Parathyroid adenoma (tissue), 2 donors: ENCODE measurements around the gene SPG11.
A peak's percentile ranks its signal among the peaks of the same experiment; 100 is the strongest.
"Not testable (repeated sequence)": the region's sequence is repeated elsewhere in the genome, so short reads cannot be mapped to it uniquely, and the experiment has no call there.

Source experiments
- H2AFZ ChIP-seq: fragments of 300-600 bp; sonication (generic); one replicate; pipeline ENCODE4 v1.7.0; 2017; ENCODE audit warnings: antibody characterized with exemption, mild to moderate bottlenecking
- H3K27ac ChIP-seq: fragments of 300-600 bp; sonication (generic); one replicate; pipeline ENCODE4 v1.7.0; 2017
- H3K27me3 ChIP-seq: fragments of 300-600 bp; sonication (generic); one replicate; pipeline ENCODE4 v1.7.0; 2017; ENCODE audit warnings: low read length; ENCODE audit not compliant: control insufficient read depth, insufficient read depth
- H3K36me3 ChIP-seq: fragments of 300-600 bp; sonication (generic); one replicate; pipeline ENCODE4 v1.7.0; 2017; ENCODE audit warnings: low read length; ENCODE audit not compliant: control insufficient read depth, insufficient read depth
- H3K4me1 ChIP-seq: fragments of 300-600 bp; sonication (generic); one replicate; pipeline ENCODE4 v1.7.0; 2017; ENCODE audit warnings: control low read depth
- H3K4me2 ChIP-seq: fragments of 300-600 bp; sonication (generic); one replicate; pipeline ENCODE4 v1.7.0; 2017; ENCODE audit warnings: low read length
- H3K4me3 ChIP-seq: fragments of 300-600 bp; sonication (generic); one replicate; pipeline ENCODE4 v1.7.0; 2017; ENCODE audit warnings: low read depth, low read length
- H3K79me2 ChIP-seq: fragments of 300-600 bp; sonication (generic); one replicate; pipeline ENCODE4 v1.7.0; 2017; ENCODE audit warnings: control low read depth
- H3K9ac ChIP-seq: fragments of 300-600 bp; sonication (generic); one replicate; pipeline ENCODE4 v1.7.0; 2017; ENCODE audit warnings: mild to moderate bottlenecking
- H3K9me3 ChIP-seq: fragments of 300-600 bp; sonication (generic); one replicate; pipeline ENCODE4 v1.7.0; 2017; ENCODE audit warnings: low read length; ENCODE audit not compliant: control insufficient read depth
- TF ChIP-seq, protein P1 (sequence below): fragments of 300-600 bp; sonication (generic); IDR thresholded peaks from one replicate; pipeline ENCODE4 v1.7.0; 2017; ENCODE audit warnings: antibody characterized with exemption, mild to moderate bottlenecking
- donor health status: primary hyperparathyroidism.

SPG11 gene

GRCh38 chr15:44694416-44694815 lies 31.0 kb upstream of the SPG11 start:
- TF ChIP-seq, protein P1, sequence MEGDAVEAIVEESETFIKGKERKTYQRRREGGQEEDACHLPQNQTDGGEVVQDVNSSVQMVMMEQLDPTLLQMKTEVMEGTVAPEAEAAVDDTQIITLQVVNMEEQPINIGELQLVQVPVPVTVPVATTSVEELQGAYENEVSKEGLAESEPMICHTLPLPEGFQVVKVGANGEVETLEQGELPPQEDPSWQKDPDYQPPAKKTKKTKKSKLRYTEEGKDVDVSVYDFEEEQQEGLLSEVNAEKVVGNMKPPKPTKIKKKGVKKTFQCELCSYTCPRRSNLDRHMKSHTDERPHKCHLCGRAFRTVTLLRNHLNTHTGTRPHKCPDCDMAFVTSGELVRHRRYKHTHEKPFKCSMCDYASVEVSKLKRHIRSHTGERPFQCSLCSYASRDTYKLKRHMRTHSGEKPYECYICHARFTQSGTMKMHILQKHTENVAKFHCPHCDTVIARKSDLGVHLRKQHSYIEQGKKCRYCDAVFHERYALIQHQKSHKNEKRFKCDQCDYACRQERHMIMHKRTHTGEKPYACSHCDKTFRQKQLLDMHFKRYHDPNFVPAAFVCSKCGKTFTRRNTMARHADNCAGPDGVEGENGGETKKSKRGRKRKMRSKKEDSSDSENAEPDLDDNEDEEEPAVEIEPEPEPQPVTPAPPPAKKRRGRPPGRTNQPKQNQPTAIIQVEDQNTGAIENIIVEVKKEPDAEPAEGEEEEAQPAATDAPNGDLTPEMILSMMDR, result no peak
- Histone ChIP-seq H3K79me2 (no peaks in the 10 kb centered on the region), H3K9me3 (no peaks in the 10 kb centered on the region), H3K4me1 (no peaks in the 10 kb centered on the region), H2AFZ (no peak overlapping the region), H3K36me3 (no peaks in the 10 kb centered on the region), H3K27ac (no peak overlapping the region), H3K4me2 (no peak overlapping the region), H3K9ac (no peak overlapping the region), H3K27me3 (no peaks in the 10 kb centered on the region), H3K4me3 (no peak overlapping the region)

GRCh38 chr15:44692659-44693058 lies 29.2 kb upstream of the SPG11 start:
- no peak overlapping the region for H3K4me3 ChIP-seq
- H3K4me1 ChIP-seq, result no peaks in the 10 kb centered on the region
- H3K9ac ChIP-seq, result no peak overlapping the region
- H3K27me3 ChIP-seq, result no peaks in the 10 kb centered on the region
- TF ChIP-seq, protein P1, result no peak
- no peak overlapping the region for H3K4me2 ChIP-seq
- H2AFZ ChIP-seq, result no peak overlapping the region
- no peak overlapping the region for H3K27ac ChIP-seq
- H3K36me3 ChIP-seq, result no peaks in the 10 kb centered on the region
- no peaks in the 10 kb centered on the region for H3K79me2 ChIP-seq
- H3K9me3 ChIP-seq, result no peaks in the 10 kb centered on the region

GRCh38 chr15:44690245-44690644 lies 26.8 kb upstream of the SPG11 start:
- H3K27ac ChIP-seq, H3K36me3 ChIP-seq, H3K4me1 ChIP-seq, H2AFZ ChIP-seq, H3K79me2 ChIP-seq, H3K9me3 ChIP-seq, H3K4me3 ChIP-seq, H3K4me2 ChIP-seq, H3K27me3 ChIP-seq, H3K9ac ChIP-seq: not testable (repeated sequence)

GRCh38 chr15:44689318-44689717 lies 25.9 kb upstream of the SPG11 start:
- H3K27ac ChIP-seq, H3K4me1 ChIP-seq, H2AFZ ChIP-seq, H3K4me3 ChIP-seq, H3K79me2 ChIP-seq, H3K9me3 ChIP-seq, H3K9ac ChIP-seq, H3K36me3 ChIP-seq, H3K4me2 ChIP-seq, H3K27me3 ChIP-seq: not testable (repeated sequence)

GRCh38 chr15:44682809-44683682 lies 19.6 kb upstream of the SPG11 start:
- not testable (repeated sequence) for H3K27me3 ChIP-seq, H3K27ac ChIP-seq, H3K9me3 ChIP-seq, H3K79me2 ChIP-seq, H3K4me1 ChIP-seq, H3K4me3 ChIP-seq, H3K36me3 ChIP-seq, H3K9ac ChIP-seq, H3K4me2 ChIP-seq
- peak overlapping the region; percentile 70 for H2AFZ ChIP-seq

- Histone ChIP-seq H3K79me2 (no peaks in the 10 kb centered on the region), H3K36me3 (no peaks in the 10 kb centered on the region), H3K4me1 (peaks cover 4% of the 10 kb centered on the region), H3K27me3 (no peaks in the 10 kb centered on the region), H3K27ac (no peak overlapping the region), H3K4me3 (no peak overlapping the region), H3K9me3 (no peaks in the 10 kb centered on the region), H2AFZ (no peak overlapping the region), H3K4me2 (no peak overlapping the region), H3K9ac (no peak overlapping the region)
- TF ChIP-seq, protein P1, result no peak
Measured at GRCh38 chr15:44682211-44682610, 18.7 kb upstream of the SPG11 start.
